ENCODE results near the gene BCL3. TPM values are rescaled to one million over a fixed set of nuclear protein-coding genes. Genes with fewer than 3 reads are reported as not detected.

BCL3 gene
- total RNA-seq, 1 experiment from 2014 or later: 7.8 TPM

DNA sequence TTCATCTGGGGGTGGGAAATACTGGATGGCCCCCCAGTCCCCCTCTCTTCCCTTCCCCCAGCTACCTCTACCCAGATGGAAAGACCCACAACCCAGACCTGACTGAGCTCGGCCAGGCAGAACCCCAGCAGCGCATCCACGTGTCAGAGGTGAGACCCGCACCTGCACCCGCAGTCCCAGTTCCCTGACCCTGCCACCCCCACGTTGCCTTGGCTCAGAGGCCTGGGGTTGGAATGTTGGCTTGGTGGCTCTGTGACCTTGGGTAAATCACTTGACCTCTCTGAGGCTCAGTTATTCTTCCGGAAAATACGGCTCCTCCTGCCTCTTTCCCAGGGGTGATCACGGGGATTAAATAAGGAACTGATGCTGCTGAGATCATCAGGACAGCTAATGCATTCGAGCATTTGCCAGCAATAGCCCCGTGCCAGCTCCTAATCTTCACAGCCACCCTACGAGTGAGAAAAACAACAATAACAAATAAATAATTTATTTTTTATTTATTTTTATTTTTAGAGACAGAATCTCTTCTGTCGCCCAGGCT lies 41.5 kb downstream of the BCL3 start:
- ChIA-PET POLR2A (no interaction called here), CTCF (interaction anchor here (0.8 to 1.2 kb wide), 4 partner anchors 9 to 66 kb away, joined by 3 to 5 read pairs (median 4); no protein-coding TSS in a partner anchor)
- DNase-seq (ENCODE audit: low spot score): no peak
- ATAC-seq: no peak
- H3K4me1 Mint-ChIP-seq: no peaks in the 10 kb centered on the region
- no peak overlapping the region for H3K27ac Mint-ChIP-seq
- H3K27me3 Mint-ChIP-seq (ENCODE audit: low read depth): no peaks in the 10 kb centered on the region
- TF ChIP-seq, protein P1, sequence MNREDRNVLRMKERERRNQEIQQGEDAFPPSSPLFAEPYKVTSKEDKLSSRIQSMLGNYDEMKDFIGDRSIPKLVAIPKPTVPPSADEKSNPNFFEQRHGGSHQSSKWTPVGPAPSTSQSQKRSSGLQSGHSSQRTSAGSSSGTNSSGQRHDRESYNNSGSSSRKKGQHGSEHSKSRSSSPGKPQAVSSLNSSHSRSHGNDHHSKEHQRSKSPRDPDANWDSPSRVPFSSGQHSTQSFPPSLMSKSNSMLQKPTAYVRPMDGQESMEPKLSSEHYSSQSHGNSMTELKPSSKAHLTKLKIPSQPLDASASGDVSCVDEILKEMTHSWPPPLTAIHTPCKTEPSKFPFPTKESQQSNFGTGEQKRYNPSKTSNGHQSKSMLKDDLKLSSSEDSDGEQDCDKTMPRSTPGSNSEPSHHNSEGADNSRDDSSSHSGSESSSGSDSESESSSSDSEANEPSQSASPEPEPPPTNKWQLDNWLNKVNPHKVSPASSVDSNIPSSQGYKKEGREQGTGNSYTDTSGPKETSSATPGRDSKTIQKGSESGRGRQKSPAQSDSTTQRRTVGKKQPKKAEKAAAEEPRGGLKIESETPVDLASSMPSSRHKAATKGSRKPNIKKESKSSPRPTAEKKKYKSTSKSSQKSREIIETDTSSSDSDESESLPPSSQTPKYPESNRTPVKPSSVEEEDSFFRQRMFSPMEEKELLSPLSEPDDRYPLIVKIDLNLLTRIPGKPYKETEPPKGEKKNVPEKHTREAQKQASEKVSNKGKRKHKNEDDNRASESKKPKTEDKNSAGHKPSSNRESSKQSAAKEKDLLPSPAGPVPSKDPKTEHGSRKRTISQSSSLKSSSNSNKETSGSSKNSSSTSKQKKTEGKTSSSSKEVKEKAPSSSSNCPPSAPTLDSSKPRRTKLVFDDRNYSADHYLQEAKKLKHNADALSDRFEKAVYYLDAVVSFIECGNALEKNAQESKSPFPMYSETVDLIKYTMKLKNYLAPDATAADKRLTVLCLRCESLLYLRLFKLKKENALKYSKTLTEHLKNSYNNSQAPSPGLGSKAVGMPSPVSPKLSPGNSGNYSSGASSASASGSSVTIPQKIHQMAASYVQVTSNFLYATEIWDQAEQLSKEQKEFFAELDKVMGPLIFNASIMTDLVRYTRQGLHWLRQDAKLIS (CRISPR knock-in tag; IDR thresholded peaks at IDR 0.05; ENCODE audit: borderline replicate concordance): no peak
- no peak for TF ChIP-seq MYBL2 (CRISPR knock-in tag; IDR thresholded peaks at IDR 0.05)
- TF ChIP-seq, protein P2, sequence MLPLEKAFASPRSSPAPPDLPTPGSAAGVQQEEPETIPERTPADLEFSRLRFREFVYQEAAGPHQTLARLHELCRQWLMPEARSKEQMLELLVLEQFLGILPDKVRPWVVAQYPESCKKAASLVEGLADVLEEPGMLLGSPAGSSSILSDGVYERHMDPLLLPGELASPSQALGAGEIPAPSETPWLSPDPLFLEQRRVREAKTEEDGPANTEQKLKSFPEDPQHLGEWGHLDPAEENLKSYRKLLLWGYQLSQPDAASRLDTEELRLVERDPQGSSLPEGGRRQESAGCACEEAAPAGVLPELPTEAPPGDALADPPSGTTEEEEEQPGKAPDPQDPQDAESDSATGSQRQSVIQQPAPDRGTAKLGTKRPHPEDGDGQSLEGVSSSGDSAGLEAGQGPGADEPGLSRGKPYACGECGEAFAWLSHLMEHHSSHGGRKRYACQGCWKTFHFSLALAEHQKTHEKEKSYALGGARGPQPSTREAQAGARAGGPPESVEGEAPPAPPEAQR (CRISPR knock-in tag; IDR thresholded peaks at IDR 0.05): no peak
- TF ChIP-seq FOXP1 (CRISPR knock-in tag; IDR thresholded peaks at IDR 0.05; ENCODE audit: borderline replicate concordance): no peak
- TF ChIP-seq, protein P3, sequence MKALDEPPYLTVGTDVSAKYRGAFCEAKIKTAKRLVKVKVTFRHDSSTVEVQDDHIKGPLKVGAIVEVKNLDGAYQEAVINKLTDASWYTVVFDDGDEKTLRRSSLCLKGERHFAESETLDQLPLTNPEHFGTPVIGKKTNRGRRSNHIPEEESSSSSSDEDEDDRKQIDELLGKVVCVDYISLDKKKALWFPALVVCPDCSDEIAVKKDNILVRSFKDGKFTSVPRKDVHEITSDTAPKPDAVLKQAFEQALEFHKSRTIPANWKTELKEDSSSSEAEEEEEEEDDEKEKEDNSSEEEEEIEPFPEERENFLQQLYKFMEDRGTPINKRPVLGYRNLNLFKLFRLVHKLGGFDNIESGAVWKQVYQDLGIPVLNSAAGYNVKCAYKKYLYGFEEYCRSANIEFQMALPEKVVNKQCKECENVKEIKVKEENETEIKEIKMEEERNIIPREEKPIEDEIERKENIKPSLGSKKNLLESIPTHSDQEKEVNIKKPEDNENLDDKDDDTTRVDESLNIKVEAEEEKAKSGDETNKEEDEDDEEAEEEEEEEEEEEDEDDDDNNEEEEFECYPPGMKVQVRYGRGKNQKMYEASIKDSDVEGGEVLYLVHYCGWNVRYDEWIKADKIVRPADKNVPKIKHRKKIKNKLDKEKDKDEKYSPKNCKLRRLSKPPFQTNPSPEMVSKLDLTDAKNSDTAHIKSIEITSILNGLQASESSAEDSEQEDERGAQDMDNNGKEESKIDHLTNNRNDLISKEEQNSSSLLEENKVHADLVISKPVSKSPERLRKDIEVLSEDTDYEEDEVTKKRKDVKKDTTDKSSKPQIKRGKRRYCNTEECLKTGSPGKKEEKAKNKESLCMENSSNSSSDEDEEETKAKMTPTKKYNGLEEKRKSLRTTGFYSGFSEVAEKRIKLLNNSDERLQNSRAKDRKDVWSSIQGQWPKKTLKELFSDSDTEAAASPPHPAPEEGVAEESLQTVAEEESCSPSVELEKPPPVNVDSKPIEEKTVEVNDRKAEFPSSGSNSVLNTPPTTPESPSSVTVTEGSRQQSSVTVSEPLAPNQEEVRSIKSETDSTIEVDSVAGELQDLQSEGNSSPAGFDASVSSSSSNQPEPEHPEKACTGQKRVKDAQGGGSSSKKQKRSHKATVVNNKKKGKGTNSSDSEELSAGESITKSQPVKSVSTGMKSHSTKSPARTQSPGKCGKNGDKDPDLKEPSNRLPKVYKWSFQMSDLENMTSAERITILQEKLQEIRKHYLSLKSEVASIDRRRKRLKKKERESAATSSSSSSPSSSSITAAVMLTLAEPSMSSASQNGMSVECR (CRISPR knock-in tag; IDR thresholded peaks at IDR 0.05; ENCODE audit: borderline replicate concordance): no peak
- TF ChIP-seq SMAD3 (CRISPR knock-in tag; IDR thresholded peaks at IDR 0.05; ENCODE audit: borderline replicate concordance): no peak
- peaks cover 38% of the 10 kb centered on the region for H3K36me3 Mint-ChIP-seq
- H3K9me3 Mint-ChIP-seq: no peaks in the 10 kb centered on the region
- no peak overlapping the region for H3K4me3 Mint-ChIP-seq

DNA sequence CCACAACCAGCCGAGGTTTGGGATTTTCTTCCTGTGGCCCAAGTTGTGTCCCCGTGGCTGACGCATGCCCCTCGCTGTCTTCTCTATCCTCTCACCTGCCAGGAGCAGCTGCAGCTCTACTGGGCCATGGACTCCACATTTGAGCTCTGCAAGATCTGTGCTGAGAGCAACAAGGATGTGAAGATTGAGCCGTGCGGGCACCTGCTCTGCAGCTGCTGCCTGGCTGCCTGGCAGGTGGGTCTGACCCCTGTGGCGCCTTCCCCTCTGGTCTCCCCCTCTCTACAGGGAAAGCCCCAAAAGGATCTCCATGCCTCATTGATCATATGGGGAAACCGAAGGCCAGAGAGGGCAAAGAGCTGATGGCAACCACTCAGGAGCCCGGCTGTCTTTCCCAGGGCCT lies 43.8 kb downstream of the BCL3 start:
- H3K4me1 Mint-ChIP-seq: peaks cover 18% of the 10 kb centered on the region
- H3K4me3 Mint-ChIP-seq: no peak overlapping the region
- TF ChIP-seq TP53 (CRISPR knock-in tag; IDR thresholded peaks at IDR 0.05) (no peak), FOXK1 (CRISPR knock-in tag; IDR thresholded peaks at IDR 0.05) (no peak), CREM (CRISPR knock-in tag; IDR thresholded peaks at IDR 0.05) (no peak), IRF2 (CRISPR knock-in tag; IDR thresholded peaks at IDR 0.05; ENCODE audit: borderline replicate concordance, low read depth) (no peak), ZNF232 (CRISPR knock-in tag; IDR thresholded peaks at IDR 0.05) (no peak), ETV6 (CRISPR knock-in tag; IDR thresholded peaks at IDR 0.05) (no peak), TEAD4 (CRISPR knock-in tag; IDR thresholded peaks at IDR 0.05) (no peak), CREB1 (CRISPR knock-in tag; IDR thresholded peaks at IDR 0.05) (no peak), PRRX2 (CRISPR knock-in tag; IDR thresholded peaks at IDR 0.05) (no peak), ESRRA (CRISPR knock-in tag; IDR thresholded peaks at IDR 0.05; ENCODE audit: borderline replicate concordance) (no peak)
- TF ChIP-seq, protein P2 (CRISPR knock-in tag; IDR thresholded peaks at IDR 0.05): no peak
- TF ChIP-seq, protein P4, sequence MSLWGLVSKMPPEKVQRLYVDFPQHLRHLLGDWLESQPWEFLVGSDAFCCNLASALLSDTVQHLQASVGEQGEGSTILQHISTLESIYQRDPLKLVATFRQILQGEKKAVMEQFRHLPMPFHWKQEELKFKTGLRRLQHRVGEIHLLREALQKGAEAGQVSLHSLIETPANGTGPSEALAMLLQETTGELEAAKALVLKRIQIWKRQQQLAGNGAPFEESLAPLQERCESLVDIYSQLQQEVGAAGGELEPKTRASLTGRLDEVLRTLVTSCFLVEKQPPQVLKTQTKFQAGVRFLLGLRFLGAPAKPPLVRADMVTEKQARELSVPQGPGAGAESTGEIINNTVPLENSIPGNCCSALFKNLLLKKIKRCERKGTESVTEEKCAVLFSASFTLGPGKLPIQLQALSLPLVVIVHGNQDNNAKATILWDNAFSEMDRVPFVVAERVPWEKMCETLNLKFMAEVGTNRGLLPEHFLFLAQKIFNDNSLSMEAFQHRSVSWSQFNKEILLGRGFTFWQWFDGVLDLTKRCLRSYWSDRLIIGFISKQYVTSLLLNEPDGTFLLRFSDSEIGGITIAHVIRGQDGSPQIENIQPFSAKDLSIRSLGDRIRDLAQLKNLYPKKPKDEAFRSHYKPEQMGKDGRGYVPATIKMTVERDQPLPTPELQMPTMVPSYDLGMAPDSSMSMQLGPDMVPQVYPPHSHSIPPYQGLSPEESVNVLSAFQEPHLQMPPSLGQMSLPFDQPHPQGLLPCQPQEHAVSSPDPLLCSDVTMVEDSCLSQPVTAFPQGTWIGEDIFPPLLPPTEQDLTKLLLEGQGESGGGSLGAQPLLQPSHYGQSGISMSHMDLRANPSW (CRISPR knock-in tag; conservative IDR thresholded peaks at IDR 0.05; ENCODE audit: low read depth): no peak
- DNase-seq (ENCODE audit: low spot score) (no peak), ATAC-seq (no peak)
- CTCF ChIA-PET: interaction anchor here (1.4 to 3.8 kb wide), 3 partner anchors 8 to 52 kb away, joined by 5 to 19 read pairs (median 9); no protein-coding TSS in a partner anchor
- no peaks in the 10 kb centered on the region for H3K27me3 Mint-ChIP-seq (ENCODE audit: low read depth)
- POLR2A ChIA-PET: no interaction called here
- H3K36me3 Mint-ChIP-seq: peaks cover 37% of the 10 kb centered on the region
- H3K9me3 Mint-ChIP-seq: no peaks in the 10 kb centered on the region
- no peak overlapping the region for H3K27ac Mint-ChIP-seq

Data from WTC11 (cell line).